Vagina (tissue), 2 donors: Measurements from ENCODE around the gene RRM2. TPM values are rescaled to one million over a fixed set of nuclear protein-coding genes. Genes with fewer than 3 reads are reported as not detected.

Source experiments
- DNase-seq, 2 donors: peaks; one replicate each; pipeline ENCODE4 v3.0.0-alpha.2; 2017; ENCODE audit errors: extremely low spot score in 2 of 2
- H3K27ac ChIP-seq: fragments of 200-600 bp; sonication (generic); one replicate; pipeline ENCODE4 v1.5.1; 2019
- H3K27me3 ChIP-seq: fragments of 200-600 bp; sonication (generic); one replicate; pipeline ENCODE4 v1.5.1; 2019
- H3K36me3 ChIP-seq, 2 donors: fragments of 200-600 bp; sonication (generic); one replicate each; pipeline ENCODE4 v1.5.1; 2017 to 2019
- H3K4me1 ChIP-seq: fragments of 200-600 bp; sonication (generic); one replicate; pipeline ENCODE4 v1.5.1; 2019
- H3K4me3 ChIP-seq, 2 donors: fragments of 200-600 bp; sonication (generic); 1 replicate in 1 of 2; 2 replicates in 1 of 2; pipeline ENCODE4 v1.5.1; 2016 to 2019
- H3K9me3 ChIP-seq: fragments of 200-600 bp; sonication (generic); one replicate; pipeline ENCODE4 v1.5.1; 2019
- CTCF ChIP-seq, 3 experiments: fragments of 450-650 bp in 2 of 3; fragments of 200-600 bp in 1 of 3; sonication (generic) in 1 of 3; IDR thresholded peaks; one replicate each; pipeline ENCODE4 v1.5.1; 2017 to 2019; ENCODE audit warnings: antibody characterized with exemption in 3 of 3, mild to moderate bottlenecking in 2 of 3, moderate library complexity in 2 of 3
- POLR2A ChIP-seq, 2 donors: fragments of 450-650 bp; IDR thresholded peaks; one replicate each; pipeline ENCODE4 v1.6.1; 2017; ENCODE audit warnings: antibody characterized with exemption in 2 of 2, mild to moderate bottlenecking in 2 of 2, moderate library complexity in 2 of 2
- POLR2AphosphoS5 ChIP-seq, 2 donors: sonication (generic); formaldehyde crosslinking; IDR thresholded peaks; one replicate each; pipeline ENCODE4 v1.9.0; 2017; ENCODE audit warnings: antibody characterized with exemption in 2 of 2, mild to moderate bottlenecking in 2 of 2, low read depth in 1 of 2; ENCODE audit not compliant: insufficient read depth in 1 of 2
- intact Hi-C: fragments of 100-400 bp; cut with DNase I; formaldehyde crosslinking; loops from one replicate; pipeline ENCODE4 v1.15.1; 2023
- total RNA-seq: library from RNA; depleted of rRNA; stranded (reverse); fragments of >200 nt; gene quantifications from one replicate; pipeline ENCODE4 v1.2.3, GENCODE V29; 2016

Gene RRM2
- total RNA-seq, 1 donor from 2014 or later: 11.0 TPM

- Histone ChIP-seq H3K27ac (no peak overlapping the region), H3K9me3 (no peaks in the 10 kb centered on the region), H3K36me3 (no peaks in the 10 kb centered on the region), H3K27me3 (no peaks in the 10 kb centered on the region), H3K4me3 (no peak overlapping the region), H3K4me1 (peaks cover 22% of the 10 kb centered on the region)
- DNase-seq: no peak
- intact Hi-C loops: no loop called here
- TF ChIP-seq POLR2AphosphoS5 (IDR thresholded peaks at IDR 0.05; ENCODE audit: insufficient read depth in 1 of 2, low read depth in 1 of 2): no peak
- no peak for TF ChIP-seq POLR2A (IDR thresholded peaks at IDR 0.05)
- TF ChIP-seq CTCF (IDR thresholded peaks at IDR 0.05): no peak
Measured at GRCh38 chr2:10165861-10166675, 43.5 kb downstream of the RRM2 start.

GRCh38 chr2:10166676-10167292, 44.2 kb downstream of the RRM2 start:
- no peak overlapping the region for H3K27ac ChIP-seq
- no peaks in the 10 kb centered on the region for H3K9me3 ChIP-seq
- H3K27me3 ChIP-seq: no peaks in the 10 kb centered on the region
- peaks cover 22% of the 10 kb centered on the region for H3K4me1 ChIP-seq
- TF ChIP-seq POLR2A (IDR thresholded peaks at IDR 0.05) (no peak), POLR2AphosphoS5 (IDR thresholded peaks at IDR 0.05; ENCODE audit: insufficient read depth in 1 of 2, low read depth in 1 of 2) (no peak), CTCF (IDR thresholded peaks at IDR 0.05) (no peak)
- intact Hi-C loops: no loop called here
- H3K4me3 ChIP-seq: no peak overlapping the region
- DNase-seq: no peak
- no peaks in the 10 kb centered on the region for H3K36me3 ChIP-seq

- intact Hi-C loops: no loop called here
- no peaks in the 10 kb centered on the region for H3K27me3 ChIP-seq
- H3K9me3 ChIP-seq: no peaks in the 10 kb centered on the region
- H3K27ac ChIP-seq: no peak overlapping the region
- no peak for DNase-seq
- no peaks in the 10 kb centered on the region for H3K36me3 ChIP-seq
- TF ChIP-seq POLR2AphosphoS5 (IDR thresholded peaks at IDR 0.05; ENCODE audit: insufficient read depth in 1 of 2, low read depth in 1 of 2): no peak
- TF ChIP-seq POLR2A (IDR thresholded peaks at IDR 0.05): no peak
- no peak for TF ChIP-seq CTCF (IDR thresholded peaks at IDR 0.05)
- no peak overlapping the region for H3K4me3 ChIP-seq
- peaks cover 22% of the 10 kb centered on the region for H3K4me1 ChIP-seq
Measured at GRCh38 chr2:10167316-10167715, 44.8 kb downstream of the RRM2 start.

GRCh38 chr2:10168221-10168620, 45.7 kb downstream of the RRM2 start:
- Histone ChIP-seq H3K4me1 (peaks cover 22% of the 10 kb centered on the region), H3K27ac (no peak overlapping the region), H3K27me3 (no peaks in the 10 kb centered on the region), H3K4me3 (no peak overlapping the region), H3K9me3 (no peaks in the 10 kb centered on the region), H3K36me3 (no peaks in the 10 kb centered on the region)
- intact Hi-C loops: no loop called here
- TF ChIP-seq CTCF (IDR thresholded peaks at IDR 0.05) (no peak), POLR2AphosphoS5 (IDR thresholded peaks at IDR 0.05; ENCODE audit: insufficient read depth in 1 of 2, low read depth in 1 of 2) (no peak), POLR2A (IDR thresholded peaks at IDR 0.05) (no peak)
- DNase-seq: no peak

- DNase-seq: no peak
- H3K9me3 ChIP-seq: no peaks in the 10 kb centered on the region
- peaks cover 22% of the 10 kb centered on the region for H3K4me1 ChIP-seq
- no peaks in the 10 kb centered on the region for H3K27me3 ChIP-seq
- no peak for TF ChIP-seq POLR2AphosphoS5 (IDR thresholded peaks at IDR 0.05; ENCODE audit: insufficient read depth in 1 of 2, low read depth in 1 of 2)
- TF ChIP-seq CTCF (IDR thresholded peaks at IDR 0.05): no peak
- no peak for TF ChIP-seq POLR2A (IDR thresholded peaks at IDR 0.05)
- intact Hi-C loops: no loop called here
- H3K27ac ChIP-seq: peak overlapping the region; percentile 20
- H3K36me3 ChIP-seq: no peaks in the 10 kb centered on the region
- no peak overlapping the region for H3K4me3 ChIP-seq
Measured at GRCh38 chr2:10169053-10169578, 46.6 kb downstream of the RRM2 start.
